ENCODE data around the gene IRF7.

The IRF7 gene

DNA sequence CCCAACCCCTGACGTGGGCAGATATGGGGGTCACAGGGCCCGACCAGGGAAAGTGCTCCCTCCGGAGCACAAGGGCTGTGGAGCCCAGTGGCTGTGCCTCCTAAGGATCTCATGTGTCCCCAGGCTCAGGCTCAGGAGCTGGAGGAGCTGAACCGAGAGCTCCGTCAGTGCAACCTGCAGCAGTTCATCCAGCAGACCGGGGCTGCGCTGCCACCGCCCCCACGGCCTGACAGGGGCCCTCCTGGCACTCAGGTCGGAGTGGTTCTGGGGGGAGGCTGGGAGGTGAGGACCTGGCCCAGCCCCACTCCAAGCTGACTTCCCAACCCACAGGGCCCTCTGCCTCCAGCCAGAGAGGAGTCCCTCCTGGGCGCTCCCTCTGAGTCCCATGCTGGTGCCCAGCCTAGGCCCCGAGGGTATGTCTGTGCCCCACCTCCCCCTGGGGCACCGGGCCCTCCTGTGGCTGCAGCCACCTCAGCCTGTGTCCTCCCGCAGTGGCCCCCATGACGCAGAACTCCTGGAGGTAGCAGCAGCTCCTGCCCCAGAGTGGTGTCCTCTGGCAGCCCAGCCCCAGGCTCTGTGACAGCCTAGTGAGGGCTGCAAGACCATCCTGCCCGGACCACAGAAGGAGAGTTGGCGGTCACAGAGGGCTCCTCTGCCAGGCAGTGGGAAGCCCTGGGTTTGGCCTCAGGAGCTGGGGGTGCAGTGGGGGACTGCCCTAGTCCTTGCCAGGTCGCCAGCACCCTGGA is 52.5 kb downstream of the IRF7 start:
- no peak for DNase-seq

Measured in effector CD8-positive, alpha-beta T cell (primary cell).